GM21360 (cell line): ENCODE results near the gene ZNF728.
"Not testable (repeated sequence)": the region's sequence is repeated elsewhere in the genome, so short reads cannot be mapped to it uniquely, and the experiment has no call there.

Source experiments
- ATAC-seq: cut with Tn5 transposase; IDR thresholded peaks from one replicate; pipeline ENCODE4 v1.9.1; 2021; ENCODE audit warnings: mild to moderate bottlenecking, moderate library complexity; ENCODE audit not compliant: unreplicated experiment

ZNF728 gene

DNA sequence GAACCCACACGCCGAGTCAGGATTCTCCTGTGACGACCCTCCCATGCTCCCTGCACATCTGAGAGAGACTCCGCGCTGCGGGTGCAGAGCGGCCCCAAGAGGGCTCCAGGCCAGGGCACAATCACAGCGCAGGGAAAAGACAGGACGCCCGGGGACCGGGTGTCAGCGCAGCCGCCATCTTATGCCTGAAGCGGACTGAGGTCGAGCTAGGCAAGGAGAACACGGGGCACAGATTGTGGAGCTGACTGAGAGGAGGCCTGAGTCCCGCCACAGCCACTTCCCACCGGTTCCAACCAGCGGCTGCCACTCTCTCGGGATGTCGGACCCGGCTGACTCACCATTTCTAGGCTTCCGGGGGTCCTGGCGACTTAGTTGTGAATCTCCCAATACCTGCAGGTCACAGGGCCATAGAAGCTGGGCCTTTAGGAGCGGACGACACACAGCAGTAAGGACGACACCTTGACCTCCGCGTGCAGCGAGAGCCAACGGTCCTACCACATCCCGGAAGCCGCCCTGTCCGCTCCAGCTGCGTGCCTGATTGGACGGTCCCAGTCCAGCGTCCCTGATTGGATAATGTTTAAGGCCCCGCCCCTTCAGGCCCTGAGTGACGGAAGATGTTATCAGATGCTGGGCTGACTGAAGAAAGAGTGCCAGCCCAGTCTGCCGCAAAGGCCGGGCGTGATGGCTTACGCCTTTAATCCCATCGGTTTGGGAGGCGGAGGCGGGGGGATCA is at the start of gene ZNF728:
Gene ZNF728, minus strand, starts transcription at position 487 of the 733 bp plus-strand sequence. Its CDS starts 146 bp downstream, at position 341.
- no peak for ATAC-seq

DNA sequence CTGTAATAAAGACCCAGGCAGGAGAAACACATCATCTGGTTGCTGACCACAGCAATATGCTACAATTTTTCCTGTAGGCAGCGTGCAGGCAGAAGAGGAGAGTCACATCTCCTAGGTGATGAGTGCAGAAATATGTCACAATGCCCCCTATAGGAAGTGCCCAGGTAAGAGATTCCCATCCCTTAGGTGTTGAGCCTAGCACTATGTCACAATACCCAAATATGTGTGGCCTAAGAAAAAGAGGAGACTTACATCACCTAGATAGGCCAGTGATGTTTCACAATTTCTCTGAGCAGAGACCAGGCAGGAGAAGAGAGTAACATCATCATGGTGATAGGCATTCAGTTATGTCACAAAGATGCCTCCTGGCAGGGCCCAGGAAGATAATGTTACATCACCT is 49.4 kb upstream of the ZNF728 start:
- no peak for ATAC-seq

DNA sequence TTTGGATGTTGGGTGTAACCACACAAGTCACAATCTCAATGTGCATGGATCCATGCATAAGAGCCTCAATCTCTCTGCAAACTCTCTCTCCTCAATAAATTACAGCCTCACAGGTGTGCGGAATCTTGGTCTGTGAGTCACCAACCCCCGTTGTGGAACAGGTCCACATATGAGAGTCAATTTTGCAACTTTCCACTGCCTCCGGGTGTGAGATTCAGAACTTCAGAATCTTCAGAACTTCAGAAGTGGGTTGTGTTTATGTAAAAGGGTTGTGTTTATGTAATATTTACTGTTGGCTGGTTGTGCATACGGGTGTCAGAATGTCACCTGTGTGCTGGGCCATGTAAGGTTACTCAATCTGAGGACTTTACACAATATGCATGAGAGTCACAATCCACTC is 46.3 kb upstream of the ZNF728 start:
- no peak for ATAC-seq

DNA sequence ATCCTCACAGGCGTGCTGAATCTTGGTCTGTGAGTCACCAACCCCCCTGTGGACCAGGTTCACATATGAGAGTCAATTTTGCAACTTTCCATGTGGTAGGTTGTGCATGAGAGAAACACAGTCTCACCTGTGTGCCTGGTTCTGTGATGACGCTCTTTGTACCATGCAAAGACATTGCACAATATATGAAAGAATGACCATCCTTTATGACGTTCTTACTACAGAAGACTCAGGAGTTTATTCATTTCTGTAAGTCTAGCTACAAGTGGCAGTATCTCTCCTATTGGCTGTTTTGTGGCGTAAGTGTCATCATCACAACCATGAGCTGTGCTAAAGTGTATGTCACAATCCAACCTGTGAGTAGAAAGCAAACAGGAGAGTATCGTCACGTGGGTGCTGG is 43.8 kb upstream of the ZNF728 start:
- no peak for ATAC-seq

DNA sequence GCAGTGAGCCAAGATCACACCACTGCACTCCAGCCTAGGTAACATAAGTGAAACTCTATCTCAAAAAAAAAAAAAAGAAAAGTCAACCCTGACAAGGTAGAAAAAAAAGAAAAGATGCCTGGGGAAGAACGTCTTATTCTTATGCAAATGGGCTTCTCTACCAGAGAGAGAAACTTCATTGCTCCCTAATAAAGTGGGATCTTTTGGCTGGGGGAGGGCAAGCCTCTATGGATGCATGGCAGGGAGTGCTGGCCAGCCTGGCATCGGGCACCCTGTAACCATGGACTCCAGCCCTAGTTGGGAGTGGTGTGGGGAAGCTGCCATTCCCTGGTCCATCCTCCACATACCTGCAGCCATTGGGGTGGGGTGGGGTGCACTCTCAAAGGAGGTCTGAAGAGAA is 30.7 kb upstream of the ZNF728 start:
- ATAC-seq: no peak

DNA sequence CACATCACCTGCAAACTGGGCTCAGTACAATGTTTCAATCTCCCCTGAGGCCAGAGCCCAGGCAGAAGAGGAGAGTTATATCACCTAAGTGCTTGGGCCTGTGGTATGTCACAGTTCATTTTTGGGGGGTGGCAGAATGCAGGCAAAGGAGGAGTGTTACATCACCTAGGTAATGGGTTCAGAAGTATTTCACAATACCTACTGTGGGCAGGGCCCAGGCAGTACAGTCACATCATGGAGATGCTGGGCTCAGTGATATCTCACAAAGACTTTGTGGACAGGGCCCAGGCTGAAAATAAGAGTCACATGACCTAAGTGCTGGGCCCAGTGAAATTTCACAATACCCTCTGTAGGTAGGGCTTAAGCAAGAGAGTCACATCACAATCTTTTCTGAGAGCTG is 12.7 kb upstream of the ZNF728 start:
- ATAC-seq: no peak

DNA sequence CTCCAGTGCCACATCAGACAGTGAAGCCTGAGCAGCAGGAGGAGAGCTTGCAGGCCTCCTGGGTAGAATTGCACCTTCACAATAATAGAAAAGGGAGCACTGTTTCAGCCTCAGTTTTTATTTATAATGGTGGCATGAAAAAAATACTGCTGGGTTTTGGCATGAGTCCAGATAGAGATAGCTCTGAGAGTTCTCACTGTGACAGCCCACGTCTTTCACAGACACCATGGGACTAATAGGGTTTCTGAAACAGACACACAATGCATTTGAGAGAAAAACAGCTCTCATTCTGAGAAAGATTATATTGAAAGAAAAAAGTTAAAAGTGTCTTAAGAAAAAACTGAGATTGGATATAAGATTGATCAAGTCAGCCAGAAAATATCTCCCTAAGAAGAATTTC is 8.0 kb downstream of the ZNF728 start:
- not testable (repeated sequence) for ATAC-seq

DNA sequence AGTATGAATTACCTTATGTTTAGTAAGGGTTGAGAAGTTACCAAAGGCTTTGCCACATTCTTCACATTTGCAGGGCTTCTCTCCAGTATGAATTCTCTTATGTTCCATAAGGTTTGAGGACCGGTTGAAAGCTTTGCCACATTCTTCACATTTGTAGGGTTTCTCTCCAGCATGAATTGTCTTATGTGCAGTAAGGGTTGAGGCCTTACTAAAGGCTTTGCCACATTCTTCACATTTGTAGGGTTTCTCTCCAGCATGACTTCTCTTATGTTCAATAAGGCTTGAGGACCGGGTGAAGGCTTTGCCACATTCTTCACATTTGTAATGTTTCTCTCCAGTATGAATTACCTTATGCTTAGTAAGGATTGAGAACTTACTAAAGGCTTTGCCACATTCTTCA is 26.7 kb downstream of the ZNF728 start:
- no peak for ATAC-seq

DNA sequence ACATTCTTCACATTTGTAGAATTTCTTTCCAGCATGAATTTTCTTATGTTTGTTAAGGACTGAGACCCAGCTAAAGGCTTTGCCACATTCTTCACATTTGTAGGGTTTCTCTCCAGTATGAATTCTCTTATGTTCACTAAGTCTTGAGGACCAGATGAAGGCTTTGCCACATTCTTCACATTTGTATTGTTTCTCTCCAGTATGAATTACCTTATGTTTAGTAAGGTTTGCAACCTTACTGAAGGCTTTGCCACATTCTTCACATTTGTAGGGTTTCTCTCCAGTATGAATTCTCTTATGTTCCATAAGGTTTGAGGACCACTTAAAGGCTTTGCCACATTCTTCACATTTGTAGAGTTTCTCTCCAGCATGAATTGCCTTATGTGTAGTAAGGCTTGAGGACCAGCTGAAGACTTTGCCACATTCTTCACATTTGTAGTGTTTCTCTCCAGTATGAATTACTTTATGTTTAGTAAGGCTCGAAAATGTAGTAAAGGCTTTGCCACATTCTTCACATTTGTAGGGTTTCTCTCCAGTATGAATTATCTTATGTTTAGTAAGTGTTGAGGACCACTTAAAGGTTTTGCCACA is 27.3 kb downstream of the ZNF728 start:
- not testable (repeated sequence) for ATAC-seq

DNA sequence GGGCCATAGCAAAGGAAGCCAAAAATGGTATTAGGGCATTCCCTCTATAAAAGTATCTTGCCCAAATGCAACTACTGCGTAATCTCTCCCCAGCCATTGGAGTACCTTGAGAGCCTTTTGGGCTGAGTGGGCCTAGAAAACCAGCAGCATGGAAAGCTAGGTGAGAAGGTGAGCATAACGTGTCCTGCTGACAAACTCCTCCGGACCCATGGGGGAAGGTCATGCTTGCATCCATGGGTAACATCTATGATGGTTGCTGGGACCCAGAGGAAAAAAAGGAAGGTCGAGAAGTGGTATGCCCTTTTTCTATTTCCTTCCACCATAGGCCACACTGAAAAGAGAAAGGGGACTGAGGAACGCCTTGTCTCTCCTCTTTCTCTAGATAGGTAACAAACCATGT is 57.4 kb downstream of the ZNF728 start:
- no peak for ATAC-seq

DNA sequence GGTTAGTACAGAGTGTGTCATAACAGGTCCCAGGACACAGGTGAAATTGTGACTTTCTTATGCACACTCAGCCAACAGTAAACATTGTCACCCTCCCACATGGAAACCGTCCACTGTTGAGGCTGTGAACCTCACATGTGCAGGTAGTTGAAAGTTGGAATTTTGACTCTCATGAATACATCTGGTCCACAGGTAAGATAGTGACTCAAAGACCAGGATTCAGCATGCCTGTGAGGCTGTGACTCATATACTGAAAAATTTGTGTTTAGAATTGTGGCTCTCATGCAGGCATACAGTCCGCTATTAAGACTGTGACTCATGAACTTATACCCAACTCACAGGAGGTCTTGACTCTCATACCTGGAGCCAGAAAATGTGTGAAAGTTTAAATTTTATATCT is 67.8 kb downstream of the ZNF728 start:
- ATAC-seq: no peak

DNA sequence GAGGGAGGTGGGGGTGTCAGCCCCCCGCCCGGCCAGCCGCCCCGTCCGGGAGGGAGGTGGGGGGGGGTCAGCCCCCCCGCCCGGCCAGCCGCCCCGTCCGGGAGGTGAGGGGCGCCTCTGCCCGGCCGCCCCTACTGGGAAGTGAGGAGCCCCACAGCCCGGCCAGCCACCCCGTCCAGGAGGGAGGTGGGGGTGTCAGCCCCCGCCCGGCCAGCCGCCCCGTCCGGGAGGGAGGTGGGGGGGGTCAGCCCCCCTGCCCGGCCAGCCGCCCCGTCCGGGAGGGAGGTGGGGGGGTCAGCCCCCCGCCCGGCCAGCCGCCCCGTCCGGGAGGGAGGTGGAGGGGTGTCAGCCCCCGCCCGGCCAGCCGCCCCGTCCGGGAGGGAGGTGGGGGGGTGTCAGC is 75.4 kb downstream of the ZNF728 start:
- not testable (repeated sequence) for ATAC-seq

DNA sequence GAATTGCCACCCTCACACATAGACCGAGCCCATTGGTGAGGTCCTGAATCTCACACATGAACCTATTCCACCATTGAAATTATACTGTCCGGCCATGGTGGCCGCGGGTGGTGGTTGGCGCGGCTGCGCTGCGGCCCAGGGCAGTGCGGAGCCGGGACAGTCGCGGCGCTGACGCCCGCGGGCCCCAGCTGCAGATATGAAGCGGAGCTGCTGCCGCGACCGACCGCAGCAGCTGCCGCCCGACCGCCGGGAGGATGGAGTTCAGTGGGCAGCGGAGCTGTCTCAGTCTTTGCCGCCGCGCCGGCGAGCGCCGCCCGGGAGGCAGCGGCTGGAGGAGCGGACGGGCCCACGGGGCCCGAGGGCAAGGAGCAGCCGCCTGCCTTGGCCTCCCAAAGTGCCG is 77.8 kb downstream of the ZNF728 start:
- not testable (repeated sequence) for ATAC-seq
